ENCODE data around the gene RAB3IP. TPM values are rescaled to one million over a fixed set of nuclear protein-coding genes. Genes with fewer than 3 reads are reported as not detected.
"Not testable (repeated sequence)": the region's sequence is repeated elsewhere in the genome, so short reads cannot be mapped to it uniquely, and the experiment has no call there.

The RAB3IP gene
- polyA plus RNA-seq, 6 donors from 2014 or later = 8.1 to 43.7 (median 32.9) TPM

GRCh38 chr12:69833696-69834095 is 95.0 kb downstream of the RAB3IP start:
- H3K27me3 Mint-ChIP-seq = peaks cover 14 to 27% (median 15%) of the 10 kb centered on the region in 3 donors
- no peak overlapping the region for H3K4me3 Mint-ChIP-seq
- no peaks in the 10 kb centered on the region for H3K9me3 Mint-ChIP-seq
- H3K36me3 Mint-ChIP-seq = no peaks in the 10 kb centered on the region
- DNase-seq (no peak), ATAC-seq (ENCODE audit: low read depth in 2 of 2) (no peak)
- no peak overlapping the region for H3K27ac Mint-ChIP-seq
- H3K4me1 Mint-ChIP-seq = no peaks in the 10 kb centered on the region

- no peak overlapping the region for H3K27ac Mint-ChIP-seq
- H3K4me1 Mint-ChIP-seq = no peaks in the 10 kb centered on the region
- no peaks in the 10 kb centered on the region for H3K36me3 Mint-ChIP-seq
- peaks cover 14 to 24% (median 15%) of the 10 kb centered on the region in 3 donors for H3K27me3 Mint-ChIP-seq
- H3K4me3 Mint-ChIP-seq = no peak overlapping the region
- ATAC-seq (ENCODE audit: low read depth in 2 of 2) (no peak), DNase-seq (no peak)
- no peaks in the 10 kb centered on the region for H3K9me3 Mint-ChIP-seq
Measured at GRCh38 chr12:69834147-69834546, 95.5 kb downstream of the RAB3IP start.

- peaks cover 14 to 20% (median 15%) of the 10 kb centered on the region in 3 donors for H3K27me3 Mint-ChIP-seq
- no peak for DNase-seq
- no peaks in the 10 kb centered on the region for H3K4me1 Mint-ChIP-seq
- no peaks in the 10 kb centered on the region for H3K36me3 Mint-ChIP-seq
- no peaks in the 10 kb centered on the region for H3K9me3 Mint-ChIP-seq
- ATAC-seq (ENCODE audit: low read depth in 2 of 2) = no peak
- no peak overlapping the region for H3K4me3 Mint-ChIP-seq
- no peak overlapping the region for H3K27ac Mint-ChIP-seq
Measured at GRCh38 chr12:69834576-69834975, 95.9 kb downstream of the RAB3IP start.

GRCh38 chr12:69835081-69835480 is 96.4 kb downstream of the RAB3IP start:
- Mint-ChIP-seq H3K36me3 (no peaks in the 10 kb centered on the region), H3K4me3 (no peak overlapping the region), H3K27ac (no peak overlapping the region), H3K4me1 (no peaks in the 10 kb centered on the region), H3K9me3 (no peaks in the 10 kb centered on the region), H3K27me3 (peaks cover 14 to 17% (median 15%) of the 10 kb centered on the region in 3 donors)
- DNase-seq (no peak), ATAC-seq (ENCODE audit: low read depth in 2 of 2) (no peak)

- no peak for ATAC-seq (ENCODE audit: low read depth in 2 of 2)
Measured at GRCh38 chr12:69836015-69836414, 97.4 kb downstream of the RAB3IP start.

GRCh38 chr12:69837191-69837590 is 98.5 kb downstream of the RAB3IP start:
- DNase-seq (no peak), ATAC-seq (ENCODE audit: low read depth in 2 of 2) (no peak)
- Mint-ChIP-seq H3K4me1 (no peaks in the 10 kb centered on the region), H3K36me3 (no peaks in the 10 kb centered on the region), H3K27ac (no peak overlapping the region), H3K9me3 (no peaks in the 10 kb centered on the region), H3K27me3 (peaks cover 15 to 24% (median 22%) of the 10 kb centered on the region in 3 donors), H3K4me3 (no peak overlapping the region)

More at GRCh38 chr12:69836015-69836414, 97.4 kb downstream of the RAB3IP start:
- H3K36me3 Mint-ChIP-seq = no peaks in the 10 kb centered on the region
- DNase-seq = no peak
- H3K4me3 Mint-ChIP-seq = no peak overlapping the region
- no peak overlapping the region for H3K27ac Mint-ChIP-seq
- no peaks in the 10 kb centered on the region for H3K9me3 Mint-ChIP-seq
- H3K4me1 Mint-ChIP-seq = no peaks in the 10 kb centered on the region
- H3K27me3 Mint-ChIP-seq = peaks cover 19 to 23% (median 20%) of the 10 kb centered on the region in 3 donors

- H3K9me3 Mint-ChIP-seq = no peaks in the 10 kb centered on the region
- H3K27ac Mint-ChIP-seq = no peak overlapping the region
- H3K36me3 Mint-ChIP-seq = no peaks in the 10 kb centered on the region
- no peaks in the 10 kb centered on the region for H3K4me1 Mint-ChIP-seq
- DNase-seq = no peak
- no peak for ATAC-seq (ENCODE audit: low read depth in 2 of 2)
- no peak overlapping the region for H3K4me3 Mint-ChIP-seq
- peaks cover 10 to 18% (median 16%) of the 10 kb centered on the region in 3 donors for H3K27me3 Mint-ChIP-seq
Measured at GRCh38 chr12:69837657-69838415, 99.2 kb downstream of the RAB3IP start.

- no peaks in the 10 kb centered on the region for H3K9me3 Mint-ChIP-seq
- DNase-seq (no peak), ATAC-seq (ENCODE audit: low read depth in 2 of 2) (no peak)
- H3K4me1 Mint-ChIP-seq = no peaks in the 10 kb centered on the region
- H3K36me3 Mint-ChIP-seq = no peaks in the 10 kb centered on the region
- no peak overlapping the region for H3K27ac Mint-ChIP-seq
- H3K4me3 Mint-ChIP-seq = no peak overlapping the region
- H3K27me3 Mint-ChIP-seq = peaks cover 11 to 25% (median 18%) of the 10 kb centered on the region in 3 donors
Measured at GRCh38 chr12:69840727-69841126, 102.1 kb downstream of the RAB3IP start.

- H3K27ac Mint-ChIP-seq = no peak overlapping the region
Measured at GRCh38 chr12:69843608-69844007, 104.9 kb downstream of the RAB3IP start.

GRCh38 chr12:69844416-69844815 is 105.8 kb downstream of the RAB3IP start:
- H3K36me3 Mint-ChIP-seq = no peaks in the 10 kb centered on the region
- H3K4me1 Mint-ChIP-seq = no peaks in the 10 kb centered on the region
- no peak overlapping the region for H3K27ac Mint-ChIP-seq
- ATAC-seq (ENCODE audit: low read depth in 2 of 2) = no peak
- H3K4me3 Mint-ChIP-seq = no peak overlapping the region
- no peaks in the 10 kb centered on the region for H3K9me3 Mint-ChIP-seq
- DNase-seq = no peak
- peaks cover 6 to 25% (median 18%) of the 10 kb centered on the region in 3 donors for H3K27me3 Mint-ChIP-seq

More at GRCh38 chr12:69843608-69844007, 104.9 kb downstream of the RAB3IP start:
- no peaks in the 10 kb centered on the region for H3K9me3 Mint-ChIP-seq
- no peak for DNase-seq
- no peaks in the 10 kb centered on the region for H3K4me1 Mint-ChIP-seq
- no peak for ATAC-seq (ENCODE audit: low read depth in 2 of 2)
- no peak overlapping the region for H3K4me3 Mint-ChIP-seq
- H3K36me3 Mint-ChIP-seq = no peaks in the 10 kb centered on the region
- H3K27me3 Mint-ChIP-seq = peaks cover 6 to 25% (median 18%) of the 10 kb centered on the region in 3 donors

GRCh38 chr12:69844836-69845235 is 106.2 kb downstream of the RAB3IP start:
- ATAC-seq (ENCODE audit: low read depth in 2 of 2) = no peak
- no peaks in the 10 kb centered on the region for H3K36me3 Mint-ChIP-seq
- H3K9me3 Mint-ChIP-seq = no peaks in the 10 kb centered on the region
- no peaks in the 10 kb centered on the region for H3K4me1 Mint-ChIP-seq
- no peak overlapping the region for H3K27ac Mint-ChIP-seq
- no peak for DNase-seq
- no peak overlapping the region for H3K4me3 Mint-ChIP-seq
- H3K27me3 Mint-ChIP-seq = peaks cover 6 to 25% (median 18%) of the 10 kb centered on the region in 3 donors

GRCh38 chr12:69846976-69847375 is 108.3 kb downstream of the RAB3IP start:
- Mint-ChIP-seq H3K4me1 (no peaks in the 10 kb centered on the region), H3K36me3 (no peaks in the 10 kb centered on the region), H3K27me3 (peaks cover 0 to 13% (median 13%) of the 10 kb centered on the region in 3 donors), H3K4me3 (no peak overlapping the region), H3K9me3 (peaks cover 0 to 5% (median 0%) of the 10 kb centered on the region in 7 donors), H3K27ac (no peak overlapping the region)
- ATAC-seq (ENCODE audit: low read depth in 2 of 2) = no peak
- no peak for DNase-seq

GRCh38 chr12:69851976-69852375 is 113.3 kb downstream of the RAB3IP start:
- no peak for DNase-seq

GRCh38 chr12:69853176-69853961 is 114.7 kb downstream of the RAB3IP start:
- H3K27me3 Mint-ChIP-seq; DNase-seq; H3K27ac Mint-ChIP-seq; H3K4me3 Mint-ChIP-seq; ATAC-seq (ENCODE audit: low read depth in 2 of 2); H3K36me3 Mint-ChIP-seq; H3K4me1 Mint-ChIP-seq: not testable (repeated sequence)
- H3K9me3 Mint-ChIP-seq = peaks cover 0 to 23% (median 8%) of the 10 kb centered on the region in 7 donors

More at GRCh38 chr12:69851976-69852375, 113.3 kb downstream of the RAB3IP start:
- H3K27ac Mint-ChIP-seq = no peak overlapping the region
- no peaks in the 10 kb centered on the region for H3K36me3 Mint-ChIP-seq
- peaks cover 0 to 14% (median 8%) of the 10 kb centered on the region in 7 donors for H3K9me3 Mint-ChIP-seq
- no peak for ATAC-seq (ENCODE audit: low read depth in 2 of 2)
- no peaks in the 10 kb centered on the region for H3K4me1 Mint-ChIP-seq
- no peak overlapping the region for H3K4me3 Mint-ChIP-seq
- H3K27me3 Mint-ChIP-seq = no peaks in the 10 kb centered on the region
